Activated T-helper 2 cell treated with anti-CD3 and anti-CD28 coated beads, Interferon-gamma antibody, Interleukin-2, Interleukin-4, amounts not matched to agents 10 μg/mL and 5 μg/mL and 100 μg/mL, durations not matched to agents 14 hours and 24 hours and 36 hours (primary cell): ENCODE measurements around the gene PRUNE2. TPM values are rescaled to one million over a fixed set of nuclear protein-coding genes. Genes with fewer than 3 reads are reported as not detected.

Experiments
- DNase-seq: peaks from one replicate; pipeline ENCODE4 v3.0.0; 2021; ENCODE audit warnings: low spot score
- H3K27ac Mint-ChIP-seq: one replicate; pipeline ENCODE4 v1.8.0; 2021; ENCODE audit warnings: mixed read lengths
- H3K27me3 Mint-ChIP-seq: one replicate; pipeline ENCODE4 v1.8.0; 2021; ENCODE audit warnings: low read depth, mixed read lengths
- H3K36me3 Mint-ChIP-seq: one replicate; pipeline ENCODE4 v1.8.0; 2021; ENCODE audit warnings: low read depth, mixed read lengths
- H3K4me1 Mint-ChIP-seq: one replicate; pipeline ENCODE4 v1.8.0; 2021; ENCODE audit warnings: low read depth, mixed read lengths
- H3K4me3 Mint-ChIP-seq: one replicate; pipeline ENCODE4 v1.8.0; 2021; ENCODE audit warnings: low read depth, mild to moderate bottlenecking, moderate library complexity, mixed read lengths
- H3K9me3 Mint-ChIP-seq: one replicate; pipeline ENCODE4 v1.8.0; 2021; ENCODE audit warnings: mixed read lengths
- intact Hi-C: fragments of 100-400 bp; cut with micrococcal nuclease; formaldehyde crosslinking; loops from one replicate; pipeline ENCODE4 v1.15.1; 2023
- total RNA-seq: library from RNA; stranded (reverse); gene quantifications from 2 replicates; pipeline ENCODE4 v1.2.3, GENCODE V29; 2022

The PRUNE2 gene
- total RNA-seq, 1 donor from 2014 or later = 0.27 TPM

- Mint-ChIP-seq H3K36me3 (no peaks in the 10 kb centered on the region), H3K4me3 (no peak overlapping the region)
- no peak for DNase-seq
These were observed 262.4 kb downstream of the PRUNE2 start for GRCh38 chr9:76643399-76644117.

GRCh38 chr9:76642701-76643209 is 263.2 kb downstream of the PRUNE2 start:
- Mint-ChIP-seq H3K27ac (no peak overlapping the region), H3K4me1 (peaks cover 5% of the 10 kb centered on the region), H3K27me3 (peaks cover 12% of the 10 kb centered on the region), H3K36me3 (no peaks in the 10 kb centered on the region), H3K4me3 (no peak overlapping the region), H3K9me3 (no peaks in the 10 kb centered on the region)
- intact Hi-C loops = no loop called here
- no peak for DNase-seq

More at GRCh38 chr9:76643399-76644117, 262.4 kb downstream of the PRUNE2 start:
- Mint-ChIP-seq H3K4me1 (peaks cover 5% of the 10 kb centered on the region), H3K27ac (no peak overlapping the region), H3K9me3 (no peaks in the 10 kb centered on the region), H3K27me3 (peaks cover 12% of the 10 kb centered on the region)
- intact Hi-C loops = no loop called here

GRCh38 chr9:76642074-76642473 is 263.8 kb downstream of the PRUNE2 start:
- Mint-ChIP-seq H3K4me1 (peaks cover 10% of the 10 kb centered on the region), H3K27me3 (peaks cover 12% of the 10 kb centered on the region), H3K36me3 (no peaks in the 10 kb centered on the region)

GRCh38 chr9:76638001-76638400 is 267.9 kb downstream of the PRUNE2 start:
- DNase-seq = no peak
- Mint-ChIP-seq H3K27ac (no peak overlapping the region), H3K4me1 (peaks cover 5% of the 10 kb centered on the region), H3K27me3 (peaks cover 12% of the 10 kb centered on the region), H3K36me3 (no peaks in the 10 kb centered on the region), H3K4me3 (no peak overlapping the region), H3K9me3 (no peaks in the 10 kb centered on the region)
- intact Hi-C loops = no loop called here

More at GRCh38 chr9:76642074-76642473, 263.8 kb downstream of the PRUNE2 start:
- intact Hi-C loops = no loop called here
- no peak overlapping the region for H3K27ac Mint-ChIP-seq
- H3K9me3 Mint-ChIP-seq = no peaks in the 10 kb centered on the region
- no peak overlapping the region for H3K4me3 Mint-ChIP-seq
- no peak for DNase-seq

- no peaks in the 10 kb centered on the region for H3K36me3 Mint-ChIP-seq
- intact Hi-C loops = no loop called here
- peaks cover 5% of the 10 kb centered on the region for H3K4me1 Mint-ChIP-seq
- no peak for DNase-seq
- H3K9me3 Mint-ChIP-seq = no peaks in the 10 kb centered on the region
- H3K4me3 Mint-ChIP-seq = no peak overlapping the region
- H3K27me3 Mint-ChIP-seq = peaks cover 12% of the 10 kb centered on the region
- no peak overlapping the region for H3K27ac Mint-ChIP-seq
These were observed 268.5 kb downstream of the PRUNE2 start for GRCh38 chr9:76637416-76637815.

- peaks cover 2% of the 10 kb centered on the region for H3K27me3 Mint-ChIP-seq
- H3K4me1 Mint-ChIP-seq = peaks cover 17% of the 10 kb centered on the region
- intact Hi-C loops = no loop called here
- H3K9me3 Mint-ChIP-seq = no peaks in the 10 kb centered on the region
- no peaks in the 10 kb centered on the region for H3K36me3 Mint-ChIP-seq
- no peak overlapping the region for H3K4me3 Mint-ChIP-seq
- H3K27ac Mint-ChIP-seq = no peak overlapping the region
- DNase-seq = no peak
These were observed 271.4 kb downstream of the PRUNE2 start for GRCh38 chr9:76634356-76635054.

- peaks cover 14% of the 10 kb centered on the region for H3K4me1 Mint-ChIP-seq
- intact Hi-C loops = no loop called here
- H3K36me3 Mint-ChIP-seq = no peaks in the 10 kb centered on the region
- no peak for DNase-seq
- H3K27ac Mint-ChIP-seq = no peak overlapping the region
- no peak overlapping the region for H3K4me3 Mint-ChIP-seq
- H3K9me3 Mint-ChIP-seq = no peaks in the 10 kb centered on the region
- peaks cover 10% of the 10 kb centered on the region for H3K27me3 Mint-ChIP-seq
These were observed 275.0 kb downstream of the PRUNE2 start for GRCh38 chr9:76630916-76631315.

GRCh38 chr9:76629205-76629990 is 276.5 kb downstream of the PRUNE2 start:
- Mint-ChIP-seq H3K27ac (no peak overlapping the region), H3K9me3 (no peaks in the 10 kb centered on the region), H3K4me1 (peaks cover 18% of the 10 kb centered on the region), H3K27me3 (peaks cover 10% of the 10 kb centered on the region), H3K4me3 (no peak overlapping the region), H3K36me3 (no peaks in the 10 kb centered on the region)
- intact Hi-C loops = no loop called here
- no peak for DNase-seq

- no peak overlapping the region for H3K27ac Mint-ChIP-seq
- no peak overlapping the region for H3K4me3 Mint-ChIP-seq
- DNase-seq = no peak
- no peaks in the 10 kb centered on the region for H3K9me3 Mint-ChIP-seq
- peaks cover 18% of the 10 kb centered on the region for H3K4me1 Mint-ChIP-seq
- intact Hi-C loops = no loop called here
- H3K36me3 Mint-ChIP-seq = no peaks in the 10 kb centered on the region
- peaks cover 15% of the 10 kb centered on the region for H3K27me3 Mint-ChIP-seq
These were observed 277.8 kb downstream of the PRUNE2 start for GRCh38 chr9:76628155-76628554.

- Mint-ChIP-seq H3K27me3 (peaks cover 20% of the 10 kb centered on the region), H3K27ac (no peak overlapping the region), H3K9me3 (no peaks in the 10 kb centered on the region), H3K4me3 (no peak overlapping the region), H3K4me1 (peaks cover 19% of the 10 kb centered on the region), H3K36me3 (no peaks in the 10 kb centered on the region)
- no peak for DNase-seq
- intact Hi-C loops = no loop called here
These were observed 278.9 kb downstream of the PRUNE2 start for GRCh38 chr9:76626980-76627379.

GRCh38 chr9:76626141-76626540 is 279.8 kb downstream of the PRUNE2 start:
- no peaks in the 10 kb centered on the region for H3K36me3 Mint-ChIP-seq

GRCh38 chr9:76624391-76625048 is 281.4 kb downstream of the PRUNE2 start:
- Mint-ChIP-seq H3K27me3 (peaks cover 26% of the 10 kb centered on the region), H3K36me3 (no peaks in the 10 kb centered on the region), H3K9me3 (no peaks in the 10 kb centered on the region), H3K27ac (no peak overlapping the region), H3K4me1 (peaks cover 10% of the 10 kb centered on the region), H3K4me3 (no peak overlapping the region)
- intact Hi-C loops = no loop called here
- no peak for DNase-seq

More at GRCh38 chr9:76626141-76626540, 279.8 kb downstream of the PRUNE2 start:
- peaks cover 18% of the 10 kb centered on the region for H3K4me1 Mint-ChIP-seq
- H3K27ac Mint-ChIP-seq = no peak overlapping the region
- intact Hi-C loops = no loop called here
- H3K27me3 Mint-ChIP-seq = peaks cover 21% of the 10 kb centered on the region
- H3K4me3 Mint-ChIP-seq = no peak overlapping the region
- no peaks in the 10 kb centered on the region for H3K9me3 Mint-ChIP-seq
- DNase-seq = no peak
